K562 (cell line): ENCODE measurements around the gene E2F2. TPM values are rescaled to one million over a fixed set of nuclear protein-coding genes. Genes with fewer than 3 reads are reported as not detected.

Source experiments
- ATF4 ChIP-seq: fragments of 450-650 bp; formaldehyde crosslinking; IDR thresholded peaks from 2 replicates; pipeline ENCODE4 v1.4.0; 2022; ENCODE audit warnings: mild to moderate bottlenecking, moderate library complexity
- CGGBP1 ChIP-seq: fragments of 250-450 bp; sonication (Bioruptor Pico); IDR thresholded peaks from 2 replicates; pipeline ENCODE4 v1.9.0; 2021; ENCODE audit warnings: mild to moderate bottlenecking
- GTF2F1 ChIP-seq: IDR thresholded peaks from 2 replicates; pipeline ENCODE4 v1.6.1; 2011; ENCODE audit warnings: low read depth, low read length, improper control_type of control experiment
- HDAC1 ChIP-seq, 2 experiments: fragments of 450-650 bp; IDR thresholded peaks; 2 replicates each; pipeline ENCODE4 v1.6.1; 2016 to 2017; ENCODE audit warnings: inconsistent platforms in 1 of 2, mild to moderate bottlenecking in 1 of 2, moderate library complexity in 1 of 2
- MGA ChIP-seq: fragments of 450-650 bp; IDR thresholded peaks from 2 replicates; pipeline ENCODE4 v1.6.1; 2016; ENCODE audit warnings: mild to moderate bottlenecking, moderate library complexity
- NFRKB ChIP-seq: fragments of 450-650 bp; IDR thresholded peaks from 2 replicates; pipeline ENCODE4 v1.6.1; 2016; ENCODE audit warnings: low read depth
- POLR3G ChIP-seq: IDR thresholded peaks from 2 replicates; pipeline ENCODE4 v1.6.1; 2011; ENCODE audit not compliant: insufficient read length, insufficient replicate concordance; ENCODE audit errors: extremely low read depth
- PTTG1 ChIP-seq: fragments of 450-650 bp; IDR thresholded peaks from 2 replicates; pipeline ENCODE4 v1.6.1; 2016; ENCODE audit warnings: low read depth, mild to moderate bottlenecking, missing genetic modification characterization, missing compliant biosample characterization
- TAF1 ChIP-seq: IDR thresholded peaks from 2 replicates; pipeline ENCODE4 v1.6.1; 2011; ENCODE audit warnings: mild to moderate bottlenecking, low read length, moderate library complexity; ENCODE audit not compliant: insufficient read depth, control insufficient read depth, severe bottlenecking; ENCODE audit errors: extremely low read depth
- TRIM24 ChIP-seq, 2 experiments: fragments of 450-650 bp; IDR thresholded peaks; 2 replicates each; pipeline ENCODE4 v1.6.1; 2016
- VEZF1 ChIP-seq: fragments of 200-800 bp; sonication (Bioruptor generic); IDR thresholded peaks from 2 replicates; pipeline ENCODE4 v1.6.1; 2017; ENCODE audit warnings: missing genetic modification characterization, missing compliant biosample characterization
- ZNF174 ChIP-seq: fragments of 250-450 bp; sonication (Bioruptor Pico); IDR thresholded peaks from 2 replicates; pipeline ENCODE4 v1.4.0; 2020; ENCODE audit warnings: mild to moderate bottlenecking
- polyA plus RNA-seq, 8 experiments: library from polyadenylated mRNA; depleted of rRNA in 4 of 8; stranded (reverse) in 5 of 8; unstranded in 3 of 8; fragments of >200 nt; fragmentation: Nextera tagmentation in 2 of 8; fragmentation: Illumina TruSeq in 1 of 8; extraction: Ambion mirVana in 2 of 8; extraction: Trizol in 1 of 8; gene quantifications; 2 replicates each; pipeline versions ENCODE4 v1.2.1 to v1.2.3, GENCODE V29; 2011 to 2014; ENCODE audit warnings: inconsistent platforms in 1 of 8, missing spikeins in 1 of 8
- total RNA-seq, 7 experiments: library from RNA; depleted of rRNA in 6 of 7; stranded (reverse); fragments of >200 nt in 6 of 7; fragmentation: Illumina TruSeq in 2 of 7; extraction: Trizol in 2 of 7; gene quantifications; 2 replicates each; pipeline versions ENCODE4 v1.2.1 to v1.2.3, GENCODE V29; 2011 to 2021; ENCODE audit warnings: low replicate concordance in 1 of 7

Gene E2F2
- total and polyA plus RNA-seq, 9 of the 15 experiments (the other 6 are each of a cell fraction or from before 2014, with no cell fraction given), result 3.1 to 25.3 (median 11.4) TPM

- TF ChIP-seq MGA (no peak), PTTG1 (tag) (no peak), TAF1 (no peak), ZNF174 (CRISPR knock-in tag) (no peak), VEZF1 (CRISPR knock-in tag) (no peak), ATF4 (CRISPR knock-in tag) (no peak), NFRKB (0 out of 2 replicates have a peak, but pooled peaks have one; percentile 34), CGGBP1 (CRISPR knock-in tag) (no peak), POLR3G (no peak), GTF2F1 (no peak), TRIM24 (IDR thresholded peaks at IDR 0.05) (no peak), HDAC1 (IDR thresholded peaks at IDR 0.05) (peak in 1 of 2 experiments; percentile 9; a peak in 1 of 4 replicates)
Measured at GRCh38 chr1:23555986-23556634, 25.1 kb upstream of the E2F2 start (continued).
